ENCODE results near the gene CADPS2. TPM values are rescaled to one million over a fixed set of nuclear protein-coding genes. Genes with fewer than 3 reads are reported as not detected.

Gene CADPS2
- polyA plus RNA-seq, 1 donor (not counting 4 experiments of a cell fraction or from before 2014, with no cell fraction given) = 0.35 TPM

DNA sequence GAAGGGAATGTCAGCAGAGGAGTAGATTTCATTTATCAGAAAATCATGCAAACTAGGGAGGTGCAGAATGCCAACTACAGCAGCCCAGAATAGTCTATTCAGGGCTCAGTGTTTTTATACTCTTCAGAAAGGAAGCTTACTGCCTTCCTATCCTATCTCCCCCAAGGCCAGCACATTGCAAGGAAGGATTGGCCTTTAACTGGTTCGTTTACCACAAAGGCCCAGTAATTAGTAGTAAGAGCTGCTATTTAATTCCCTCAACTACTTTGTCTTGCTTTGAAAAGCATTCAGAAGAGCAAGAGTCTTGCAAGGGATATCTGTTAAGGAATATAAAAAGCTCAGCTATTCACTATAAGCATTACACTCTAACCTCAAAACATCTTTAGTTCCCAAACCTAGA, 97.1 kb downstream of the CADPS2 start:
- H3K27me3 ChIP-seq (ENCODE audit: control insufficient read depth, extremely low read depth, insufficient read depth, low read length) = no peaks in the 10 kb centered on the region
- H3K79me2 ChIP-seq (ENCODE audit: control insufficient read depth, insufficient read depth, low read length) = no peaks in the 10 kb centered on the region
- TF ChIP-seq, protein P1, sequence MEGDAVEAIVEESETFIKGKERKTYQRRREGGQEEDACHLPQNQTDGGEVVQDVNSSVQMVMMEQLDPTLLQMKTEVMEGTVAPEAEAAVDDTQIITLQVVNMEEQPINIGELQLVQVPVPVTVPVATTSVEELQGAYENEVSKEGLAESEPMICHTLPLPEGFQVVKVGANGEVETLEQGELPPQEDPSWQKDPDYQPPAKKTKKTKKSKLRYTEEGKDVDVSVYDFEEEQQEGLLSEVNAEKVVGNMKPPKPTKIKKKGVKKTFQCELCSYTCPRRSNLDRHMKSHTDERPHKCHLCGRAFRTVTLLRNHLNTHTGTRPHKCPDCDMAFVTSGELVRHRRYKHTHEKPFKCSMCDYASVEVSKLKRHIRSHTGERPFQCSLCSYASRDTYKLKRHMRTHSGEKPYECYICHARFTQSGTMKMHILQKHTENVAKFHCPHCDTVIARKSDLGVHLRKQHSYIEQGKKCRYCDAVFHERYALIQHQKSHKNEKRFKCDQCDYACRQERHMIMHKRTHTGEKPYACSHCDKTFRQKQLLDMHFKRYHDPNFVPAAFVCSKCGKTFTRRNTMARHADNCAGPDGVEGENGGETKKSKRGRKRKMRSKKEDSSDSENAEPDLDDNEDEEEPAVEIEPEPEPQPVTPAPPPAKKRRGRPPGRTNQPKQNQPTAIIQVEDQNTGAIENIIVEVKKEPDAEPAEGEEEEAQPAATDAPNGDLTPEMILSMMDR (optimal IDR thresholded peaks at IDR 0.05 in 1 of 3, IDR thresholded peaks at IDR 0.05 in 1 of 3, conservative IDR thresholded peaks at IDR 0.05 in 1 of 3; ENCODE audit: extremely low read depth in 1 of 3, insufficient read depth in 2 of 3, low read length in 3 of 3) = no peak
- TF ChIP-seq EZH2 (IDR thresholded peaks at IDR 0.05; ENCODE audit: low read length) = no peak
- DNase-seq (ENCODE audit: low read depth, low spot score) (no peak), FAIRE-seq (no peak)
- H2AFZ ChIP-seq (ENCODE audit: control insufficient read depth, low read length) = no peak overlapping the region
- dilution Hi-C loops (cut with MboI; ENCODE audit: extremely low pct_ligation_motif_present, low sequenced_read_pairs) = no loop called here
- no peaks in the 10 kb centered on the region for H3K4me1 ChIP-seq (ENCODE audit: control insufficient read depth, extremely low read depth, insufficient read depth, low read length)
- H3K4me2 ChIP-seq (ENCODE audit: control insufficient read depth, extremely low read depth, insufficient read depth, low read depth, low read length) = no peak overlapping the region
- H3K4me3 ChIP-seq (ENCODE audit: control insufficient read depth in 2 of 3, extremely low read depth in 1 of 3, insufficient read depth in 2 of 3, low read depth in 1 of 3, low read length in 3 of 3) = no peak overlapping the region
- no peaks in the 10 kb centered on the region for H3K9me1 ChIP-seq (ENCODE audit: control insufficient read depth, extremely low read depth, insufficient read depth, low read length)
- no peaks in the 10 kb centered on the region for H3K9me3 ChIP-seq (ENCODE audit: control insufficient read depth, low read depth, low read length)
- H3K36me3 ChIP-seq (ENCODE audit: control insufficient read depth in 2 of 2, extremely low read depth in 1 of 2, insufficient read depth in 2 of 2, low read length in 2 of 2) = no peaks in the 10 kb centered on the region
- no peaks in the 10 kb centered on the region for H4K20me1 ChIP-seq (ENCODE audit: control insufficient read depth, extremely low read depth, insufficient read depth, low read length)
- no peak overlapping the region for H3K27ac ChIP-seq (ENCODE audit: control insufficient read depth, insufficient read depth, low read length)
- H3K9ac ChIP-seq (ENCODE audit: control insufficient read depth, extremely low read depth, insufficient read depth, low read length) = no peak overlapping the region

DNA sequence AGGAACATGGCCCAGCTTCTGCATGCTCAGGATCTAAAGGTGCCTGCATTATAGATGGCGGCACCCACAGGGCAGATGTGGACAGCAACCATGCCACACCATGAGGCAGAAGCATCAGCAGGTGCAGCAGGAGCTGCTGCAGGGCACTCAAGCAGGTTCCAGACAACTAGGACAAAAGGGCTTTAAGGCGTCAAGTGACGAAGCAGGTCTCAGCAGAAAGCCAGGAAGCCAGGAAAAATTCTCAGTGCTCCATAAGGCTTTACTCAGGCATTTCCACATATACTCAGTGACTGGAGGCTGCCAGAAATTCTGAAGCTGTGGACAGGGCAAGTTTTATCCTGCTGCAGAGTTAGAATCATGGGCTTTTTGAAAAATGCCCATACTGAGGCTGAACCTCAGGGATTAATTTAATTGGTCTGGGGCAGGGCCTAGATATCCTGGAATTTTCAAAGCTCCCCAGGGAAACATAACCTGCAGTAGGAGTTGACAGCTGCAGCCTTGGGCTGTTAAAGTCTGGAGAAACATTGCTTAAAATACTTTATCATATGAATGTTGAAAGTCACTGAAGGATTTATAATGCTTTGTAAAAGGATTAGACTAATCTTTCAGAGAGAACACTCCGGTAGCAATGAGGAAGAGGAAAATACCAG, 115.4 kb downstream of the CADPS2 start:
- Histone ChIP-seq H3K27ac (ENCODE audit: control insufficient read depth, insufficient read depth, low read length) (no peak overlapping the region), H3K4me1 (ENCODE audit: control insufficient read depth, extremely low read depth, insufficient read depth, low read length) (no peaks in the 10 kb centered on the region), H3K27me3 (ENCODE audit: control insufficient read depth, extremely low read depth, insufficient read depth, low read length) (no peaks in the 10 kb centered on the region), H2AFZ (ENCODE audit: control insufficient read depth, low read length) (no peak overlapping the region), H3K4me2 (ENCODE audit: control insufficient read depth, extremely low read depth, insufficient read depth, low read depth, low read length) (no peak overlapping the region), H3K9me3 (ENCODE audit: control insufficient read depth, low read depth, low read length) (no peaks in the 10 kb centered on the region), H3K9me1 (ENCODE audit: control insufficient read depth, extremely low read depth, insufficient read depth, low read length) (no peaks in the 10 kb centered on the region), H3K36me3 (ENCODE audit: control insufficient read depth in 2 of 2, extremely low read depth in 1 of 2, insufficient read depth in 2 of 2, low read length in 2 of 2) (no peaks in the 10 kb centered on the region), H4K20me1 (ENCODE audit: control insufficient read depth, extremely low read depth, insufficient read depth, low read length) (no peaks in the 10 kb centered on the region), H3K4me3 (ENCODE audit: control insufficient read depth in 2 of 3, extremely low read depth in 1 of 3, insufficient read depth in 2 of 3, low read depth in 1 of 3, low read length in 3 of 3) (no peak overlapping the region), H3K79me2 (ENCODE audit: control insufficient read depth, insufficient read depth, low read length) (no peaks in the 10 kb centered on the region), H3K9ac (ENCODE audit: control insufficient read depth, extremely low read depth, insufficient read depth, low read length) (no peak overlapping the region)
- FAIRE-seq (no peak), DNase-seq (ENCODE audit: low read depth, low spot score) (no peak)
- TF ChIP-seq, protein P1 (optimal IDR thresholded peaks at IDR 0.05 in 1 of 3, IDR thresholded peaks at IDR 0.05 in 1 of 3, conservative IDR thresholded peaks at IDR 0.05 in 1 of 3; ENCODE audit: extremely low read depth in 1 of 3, insufficient read depth in 2 of 3, low read length in 3 of 3) = no peak
- no peak for TF ChIP-seq EZH2 (IDR thresholded peaks at IDR 0.05; ENCODE audit: low read length)
- dilution Hi-C loops (cut with MboI; ENCODE audit: extremely low pct_ligation_motif_present, low sequenced_read_pairs) = no loop called here

All from keratinocyte (primary cell).